GM18519 (cell line): Measurements from ENCODE around the gene MRPS5.

Source experiments
- ATAC-seq: cut with Tn5 transposase; IDR thresholded peaks from one replicate; pipeline ENCODE4 v1.9.1; 2021; ENCODE audit warnings: mild to moderate bottlenecking, moderate library complexity; ENCODE audit not compliant: unreplicated experiment, low FRiP score

The MRPS5 gene

DNA sequence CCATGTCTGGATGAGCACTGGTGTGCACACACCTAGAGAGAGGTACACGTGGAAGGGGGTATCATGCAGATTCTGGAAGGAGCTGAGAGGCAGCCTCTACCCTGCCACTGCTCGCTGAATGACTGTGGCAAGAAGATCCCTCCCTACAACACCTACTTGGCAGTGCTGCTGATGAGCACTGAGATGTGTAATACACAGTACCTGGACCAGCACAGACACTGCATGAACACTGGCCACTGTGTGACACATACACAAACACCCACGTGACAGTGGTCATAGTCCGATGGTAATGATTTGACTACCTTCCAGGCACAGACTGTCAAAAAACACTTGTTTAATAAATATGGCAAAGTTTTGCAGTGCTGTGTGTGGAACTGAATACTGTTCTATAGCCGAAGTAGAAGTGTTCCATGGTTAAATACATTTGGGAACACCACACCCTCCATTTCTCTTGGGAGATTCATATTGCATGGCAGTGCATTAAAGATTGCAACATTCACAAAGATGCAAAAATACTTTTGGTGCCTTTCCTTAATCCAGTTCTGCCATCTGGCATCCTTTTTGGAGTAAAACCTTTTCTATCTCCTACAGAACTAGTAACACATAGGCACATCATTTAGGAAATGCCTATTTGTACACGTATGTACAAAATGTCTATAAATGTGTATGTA lies 29.6 kb downstream of the MRPS5 start:
- ATAC-seq, result no peak

DNA sequence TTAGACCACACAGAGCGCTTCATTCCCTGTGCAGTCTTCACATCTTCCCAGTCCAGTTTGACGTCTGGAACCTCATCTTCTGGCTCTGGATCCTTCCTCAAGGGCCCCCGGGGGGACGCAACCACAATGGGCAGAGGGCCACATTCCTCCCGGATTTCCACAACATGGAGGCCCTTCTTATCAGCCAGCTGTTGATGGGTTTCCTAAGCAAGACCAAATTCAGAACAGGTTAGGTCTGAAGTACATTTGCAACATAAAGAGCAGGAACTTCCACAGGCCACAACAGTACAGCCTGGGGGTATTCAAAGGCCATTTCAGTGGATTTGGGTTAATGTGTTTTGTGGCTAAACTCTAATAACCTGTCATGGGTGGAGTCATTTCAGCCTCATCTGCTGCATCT lies 34.2 kb downstream of the MRPS5 start:
- no peak for ATAC-seq

DNA sequence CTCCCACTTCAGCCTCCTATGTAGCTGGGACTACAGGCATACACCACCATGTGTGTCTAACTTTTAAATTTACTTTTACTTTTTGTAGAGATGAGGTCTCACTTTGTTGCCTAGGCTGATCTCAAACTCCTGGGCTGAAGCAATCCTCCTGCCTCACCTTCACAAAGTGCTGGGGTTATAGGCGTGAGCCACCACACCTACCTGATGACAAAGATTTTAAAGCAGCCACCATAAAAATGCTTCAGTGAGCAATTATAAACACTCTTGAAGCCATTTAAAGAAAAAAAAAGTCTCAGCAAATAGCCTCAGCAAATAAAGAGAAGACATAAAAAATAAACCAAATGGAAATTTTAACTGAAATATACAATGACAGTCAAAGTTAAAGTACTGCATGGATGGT lies 35.6 kb downstream of the MRPS5 start:
- no peak for ATAC-seq

DNA sequence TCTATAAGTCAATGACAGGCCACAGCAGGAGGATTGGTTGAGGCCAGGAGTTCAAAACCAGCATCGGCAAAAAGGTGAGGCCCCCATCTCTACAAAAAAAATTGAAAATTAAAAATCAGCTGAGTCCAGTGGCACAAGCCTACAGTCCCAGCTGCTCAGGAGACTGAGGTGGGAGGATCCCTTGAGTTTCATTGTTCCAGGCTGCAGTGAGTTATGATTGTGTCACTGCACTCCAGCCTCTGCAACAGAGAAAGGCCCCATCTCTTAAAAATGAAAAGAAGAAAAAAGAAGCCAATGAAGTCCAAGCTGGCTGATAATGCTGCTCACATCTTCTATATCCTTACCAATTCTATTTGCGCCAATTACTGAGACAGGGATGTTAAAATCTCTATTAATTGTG lies 39.1 kb downstream of the MRPS5 start:
- no peak for ATAC-seq

DNA sequence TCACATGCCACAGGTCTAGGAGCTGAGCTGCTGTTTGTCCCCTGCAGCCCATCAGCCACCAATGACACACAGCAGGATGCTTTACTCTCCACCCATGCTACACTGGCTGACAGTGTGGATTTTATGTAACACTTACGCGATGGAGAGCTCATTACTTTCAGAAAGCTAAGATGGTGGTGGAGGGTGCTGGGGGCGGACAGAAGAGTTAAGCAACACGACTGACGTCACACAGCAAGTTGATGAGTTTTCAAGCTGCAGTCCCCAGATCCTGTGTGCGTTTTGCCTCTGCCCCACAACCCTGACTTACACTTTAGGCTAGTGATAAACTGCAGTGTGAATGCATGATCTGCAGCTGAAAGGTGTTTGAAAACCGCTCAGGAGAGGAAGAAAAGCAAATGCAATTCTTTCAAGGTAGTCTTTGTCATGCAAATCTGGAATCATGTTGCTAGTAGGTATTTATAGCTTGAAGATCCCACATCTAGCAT lies 42.4 kb downstream of the MRPS5 start:
- no peak for ATAC-seq

DNA sequence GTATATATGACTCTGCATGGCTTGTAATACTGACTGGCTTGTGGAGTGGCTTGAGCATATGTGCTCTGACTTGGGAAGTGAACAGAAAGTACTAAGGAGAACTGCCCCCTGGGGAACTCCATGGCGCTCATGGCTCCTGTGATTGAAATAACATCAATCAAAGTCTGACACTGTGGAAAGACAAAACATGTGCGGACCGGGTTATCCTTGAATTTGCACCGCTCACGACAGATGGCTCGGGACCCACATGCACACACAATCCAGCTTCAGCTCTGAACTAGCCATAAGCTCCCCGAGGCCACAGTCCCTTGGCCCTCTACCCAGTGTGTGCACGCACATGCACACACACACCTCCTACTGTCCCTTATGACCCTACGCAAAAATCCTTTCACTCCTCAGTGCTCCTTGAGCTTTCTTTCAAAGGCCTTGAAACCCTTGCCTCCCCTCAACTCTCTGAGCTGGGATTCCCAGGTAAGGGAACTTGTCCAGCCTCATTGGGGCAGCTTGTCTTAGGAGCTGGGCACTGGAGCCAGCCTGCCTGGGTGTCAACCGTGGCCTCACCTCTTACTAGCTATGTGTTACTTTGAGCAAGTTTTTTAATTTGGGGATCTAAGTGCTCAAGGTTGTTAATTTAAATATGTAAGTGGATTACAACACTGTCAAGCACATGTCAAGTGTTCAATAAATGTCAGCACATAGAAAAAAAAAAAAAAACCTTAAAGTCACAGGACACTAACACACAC lies 43.6 kb downstream of the MRPS5 start:
- no peak for ATAC-seq

DNA sequence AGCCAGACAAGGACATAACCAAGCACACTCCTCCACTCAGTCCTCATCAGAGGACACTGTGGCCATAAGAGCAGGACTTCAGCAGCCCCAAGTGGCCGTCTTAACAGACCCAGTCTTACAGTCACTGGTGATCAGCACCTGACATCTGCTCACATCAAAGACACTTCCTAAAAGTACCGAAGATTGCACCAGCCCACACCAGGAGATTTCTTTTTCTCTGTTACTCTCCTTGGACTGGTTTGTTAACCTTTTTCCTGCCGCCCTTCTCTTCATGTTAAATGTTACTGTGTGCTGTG lies 44.1 kb downstream of the MRPS5 start:
- ATAC-seq, result no peak

DNA sequence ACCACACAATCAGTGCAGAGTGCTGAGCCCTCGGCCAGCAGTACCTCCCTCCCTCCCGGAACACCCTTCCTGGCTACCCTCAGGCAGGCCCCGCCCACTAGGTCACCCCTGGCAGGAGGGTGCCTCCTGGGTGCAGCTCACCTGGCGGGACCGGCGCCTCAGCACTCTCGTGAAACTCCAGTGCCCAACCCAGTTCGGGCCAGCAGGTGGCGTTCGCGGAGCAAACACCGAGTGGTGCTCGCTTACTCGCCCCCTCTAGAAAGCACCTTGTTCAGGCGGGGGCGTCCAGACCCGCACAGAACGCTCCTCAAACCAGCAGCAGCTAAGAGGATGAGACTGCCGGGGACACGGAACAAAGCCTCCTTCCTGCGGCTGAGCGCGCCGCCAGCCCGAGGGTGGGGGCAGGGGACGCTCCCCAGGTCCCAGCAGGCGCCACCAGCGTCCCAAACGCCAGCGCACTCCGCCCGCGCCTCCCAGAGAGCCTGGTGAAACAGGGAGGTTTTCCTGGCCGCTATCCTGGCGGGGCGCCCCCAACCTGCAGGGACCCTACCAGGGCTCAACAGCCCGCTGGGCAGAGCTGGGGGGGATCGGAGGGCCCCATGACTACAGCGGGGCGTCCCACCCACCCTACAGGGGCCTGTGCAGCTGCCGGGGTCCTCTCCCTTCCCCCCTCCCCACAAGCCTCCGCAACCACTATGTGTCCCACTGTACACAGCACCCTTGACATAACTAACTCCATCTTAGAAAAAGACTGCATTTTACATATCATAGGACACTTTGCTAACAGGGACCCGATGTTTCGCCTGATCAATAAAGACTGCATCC lies 44.7 kb downstream of the MRPS5 start:
- ATAC-seq, result peak; percentile 76

DNA sequence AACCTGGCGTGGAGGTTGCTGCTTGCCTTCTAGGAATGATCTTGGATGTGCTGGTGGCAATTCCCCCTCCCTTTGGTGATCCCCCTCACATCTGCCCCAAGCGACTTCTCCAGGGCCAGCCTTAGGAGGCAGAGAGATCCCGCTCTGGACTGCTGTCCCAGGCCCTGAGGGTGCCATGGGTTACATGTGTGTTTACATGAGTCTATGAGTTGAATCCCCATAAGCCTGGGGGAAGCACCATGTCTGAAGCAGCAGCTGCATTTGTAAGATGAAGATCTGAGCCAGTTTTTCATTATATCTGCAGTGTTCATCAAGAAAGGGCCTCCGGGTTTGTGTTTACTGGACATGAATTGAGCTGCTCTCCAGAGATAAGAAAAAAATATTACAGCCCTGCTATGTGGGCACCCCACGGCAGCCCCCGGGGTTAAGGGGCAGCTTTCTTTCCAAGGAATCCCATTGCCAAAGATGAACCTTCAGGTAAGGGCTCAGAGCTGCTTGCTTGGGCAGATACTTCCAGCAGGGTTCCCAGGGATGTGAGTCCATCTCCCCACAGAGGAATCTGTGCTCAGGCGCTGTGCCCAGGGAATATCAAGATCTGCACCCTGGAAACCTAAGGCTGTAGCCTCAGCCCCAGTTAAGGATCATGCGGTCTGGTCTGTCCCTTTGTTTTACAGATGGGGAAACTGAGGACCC lies 46.0 kb downstream of the MRPS5 start:
- ATAC-seq, result no peak

DNA sequence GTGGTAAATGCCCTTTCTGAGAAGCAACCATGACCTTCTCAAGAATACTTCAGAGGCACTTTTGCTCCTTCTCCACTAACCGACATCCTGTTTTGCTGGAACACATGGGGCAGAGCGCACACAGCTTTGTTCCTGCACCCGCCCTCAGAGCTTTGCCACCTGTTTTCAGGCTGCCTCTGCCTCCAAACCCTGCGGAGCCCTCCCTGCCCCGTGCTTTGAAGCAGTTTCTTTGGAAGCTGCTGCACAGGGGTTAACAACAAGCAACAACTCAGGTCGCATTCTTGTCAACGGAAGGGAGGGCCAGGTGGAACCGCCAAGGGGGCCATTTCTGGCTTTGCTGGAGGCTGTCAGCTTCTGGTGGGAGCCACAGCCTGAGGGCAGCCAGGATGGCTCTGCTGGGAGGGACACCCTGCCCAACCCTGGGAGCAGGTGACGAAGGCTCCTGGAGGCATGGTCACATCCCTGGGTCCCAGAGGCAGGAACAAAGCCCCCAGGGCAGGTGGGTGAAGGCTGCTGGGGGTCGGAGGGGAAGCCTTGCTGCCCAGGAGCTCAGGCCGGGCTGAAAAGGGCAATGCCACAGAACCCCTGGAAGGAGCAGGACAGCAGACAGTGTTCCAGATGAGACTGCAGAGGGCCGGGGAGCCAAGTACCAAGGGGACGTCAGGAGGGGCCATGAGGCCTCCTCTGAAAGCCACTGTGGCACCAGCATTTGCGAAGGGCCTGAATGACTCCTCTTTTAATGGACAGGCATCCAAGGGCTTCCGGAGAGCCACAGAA lies 46.8 kb downstream of the MRPS5 start:
- no peak for ATAC-seq

DNA sequence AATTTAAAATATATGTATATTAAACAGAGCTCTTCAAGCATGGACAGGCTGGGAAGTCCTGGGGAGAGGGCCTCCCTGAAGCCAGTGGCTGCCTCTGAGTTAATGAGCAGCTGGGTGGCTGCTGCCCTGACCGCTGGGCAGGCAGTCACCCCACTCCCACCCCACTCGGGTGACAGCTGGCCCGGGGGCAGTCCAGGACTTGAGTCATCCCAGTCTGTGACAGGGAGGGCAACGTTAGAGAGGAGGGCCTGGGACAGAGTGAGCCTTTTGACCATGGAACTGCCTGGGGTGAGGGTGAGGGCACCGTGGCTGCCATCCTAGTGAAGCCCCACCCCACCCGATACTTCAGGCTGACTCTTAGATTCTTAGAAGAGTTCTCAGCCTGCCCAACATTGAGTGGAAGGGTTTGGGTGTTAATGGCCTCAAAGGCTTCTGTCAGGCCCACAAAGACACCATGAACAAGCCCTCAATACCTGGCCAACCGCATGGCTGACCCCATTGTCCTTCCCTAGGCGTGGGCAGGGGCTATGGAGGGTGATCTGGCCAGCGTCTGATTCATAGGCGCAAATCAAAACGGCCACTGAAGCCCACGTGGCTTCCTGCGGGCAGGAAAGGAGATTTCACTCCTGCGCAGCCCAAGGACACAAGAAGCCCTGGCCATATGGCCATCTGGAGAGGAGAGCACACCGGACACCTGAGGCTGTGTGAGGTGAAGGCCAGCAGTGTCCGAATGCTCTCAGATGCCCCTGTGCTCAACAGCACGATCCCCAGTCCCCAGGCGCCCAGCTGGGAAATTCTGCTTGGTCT lies 47.5 kb downstream of the MRPS5 start:
- no peak for ATAC-seq

DNA sequence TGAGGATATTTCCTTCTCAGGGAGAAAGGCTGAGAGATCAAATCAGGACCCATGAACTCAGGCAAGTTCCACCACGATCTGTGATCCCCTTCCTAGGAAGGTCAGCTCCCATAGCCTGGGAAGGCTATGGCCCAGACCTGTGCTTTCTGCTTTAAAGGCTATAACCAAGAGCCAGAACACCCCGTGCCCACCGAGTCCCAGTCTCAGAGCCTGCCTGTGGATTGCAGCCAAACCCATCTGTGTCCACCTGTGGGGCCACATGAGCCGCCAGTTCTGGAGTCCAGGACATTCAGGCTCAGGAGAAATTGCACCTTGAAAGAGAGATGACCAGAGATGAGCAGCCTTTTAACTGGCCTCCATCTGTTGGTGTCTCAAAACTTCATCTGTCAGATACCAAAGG lies 49.2 kb downstream of the MRPS5 start:
- no peak for ATAC-seq

DNA sequence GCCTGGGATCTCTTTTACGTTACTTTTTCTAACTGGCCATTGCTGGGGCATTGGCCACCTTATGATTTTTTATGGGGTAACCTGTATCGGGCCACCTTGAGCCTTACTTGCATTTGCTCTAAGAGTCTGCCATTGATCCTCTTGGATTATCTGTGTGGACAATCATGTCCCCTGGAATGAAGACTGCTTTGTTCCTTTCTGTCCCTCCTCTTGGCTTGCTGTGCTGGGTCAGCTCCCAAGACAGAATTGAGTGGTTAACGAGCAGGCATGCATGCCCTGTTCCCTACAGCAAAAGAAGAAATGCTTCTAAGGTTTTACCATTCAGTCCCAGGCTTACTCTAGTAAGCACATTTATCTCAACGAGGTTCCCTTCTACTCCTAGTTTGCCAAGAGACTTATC lies 49.8 kb downstream of the MRPS5 start:
- no peak for ATAC-seq

DNA sequence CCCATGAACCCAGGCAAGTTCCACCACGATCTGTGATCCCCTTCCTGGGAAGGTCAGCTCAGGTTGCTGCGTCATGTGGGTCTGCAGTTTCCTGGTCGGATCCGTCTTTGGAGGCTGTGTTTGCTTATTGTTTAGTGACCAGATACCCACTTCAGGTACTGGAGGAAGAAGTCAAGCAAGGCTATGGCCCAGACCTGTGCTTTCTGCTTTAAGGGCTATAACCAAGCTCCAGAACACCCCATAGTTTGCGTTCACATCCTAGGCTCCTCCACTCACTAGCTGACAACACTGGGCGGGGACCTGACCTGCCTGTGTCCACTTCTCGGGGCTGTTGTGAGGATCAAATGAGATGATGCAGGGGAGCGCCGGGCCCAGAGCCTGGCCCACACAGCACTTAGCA lies 52.1 kb downstream of the MRPS5 start:
- ATAC-seq, result no peak

DNA sequence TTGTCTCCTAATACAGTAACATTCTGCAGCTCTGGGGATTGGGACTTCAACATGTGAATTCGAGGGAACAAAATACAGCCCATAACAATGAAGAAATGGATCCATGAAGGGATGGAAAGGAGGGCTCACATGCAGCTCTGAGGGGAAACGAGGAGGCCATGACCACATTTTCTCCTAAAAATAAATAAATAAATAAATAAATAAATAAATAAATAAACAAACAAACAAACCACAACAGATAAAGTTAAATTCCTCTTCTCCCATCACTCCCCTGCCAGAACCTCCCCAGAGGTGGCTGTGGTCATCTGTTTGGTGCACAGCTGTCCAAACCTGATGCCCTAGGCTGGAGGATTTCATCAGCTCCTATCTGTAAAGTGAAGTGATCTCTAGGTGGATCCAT lies 53.4 kb downstream of the MRPS5 start:
- no peak for ATAC-seq

DNA sequence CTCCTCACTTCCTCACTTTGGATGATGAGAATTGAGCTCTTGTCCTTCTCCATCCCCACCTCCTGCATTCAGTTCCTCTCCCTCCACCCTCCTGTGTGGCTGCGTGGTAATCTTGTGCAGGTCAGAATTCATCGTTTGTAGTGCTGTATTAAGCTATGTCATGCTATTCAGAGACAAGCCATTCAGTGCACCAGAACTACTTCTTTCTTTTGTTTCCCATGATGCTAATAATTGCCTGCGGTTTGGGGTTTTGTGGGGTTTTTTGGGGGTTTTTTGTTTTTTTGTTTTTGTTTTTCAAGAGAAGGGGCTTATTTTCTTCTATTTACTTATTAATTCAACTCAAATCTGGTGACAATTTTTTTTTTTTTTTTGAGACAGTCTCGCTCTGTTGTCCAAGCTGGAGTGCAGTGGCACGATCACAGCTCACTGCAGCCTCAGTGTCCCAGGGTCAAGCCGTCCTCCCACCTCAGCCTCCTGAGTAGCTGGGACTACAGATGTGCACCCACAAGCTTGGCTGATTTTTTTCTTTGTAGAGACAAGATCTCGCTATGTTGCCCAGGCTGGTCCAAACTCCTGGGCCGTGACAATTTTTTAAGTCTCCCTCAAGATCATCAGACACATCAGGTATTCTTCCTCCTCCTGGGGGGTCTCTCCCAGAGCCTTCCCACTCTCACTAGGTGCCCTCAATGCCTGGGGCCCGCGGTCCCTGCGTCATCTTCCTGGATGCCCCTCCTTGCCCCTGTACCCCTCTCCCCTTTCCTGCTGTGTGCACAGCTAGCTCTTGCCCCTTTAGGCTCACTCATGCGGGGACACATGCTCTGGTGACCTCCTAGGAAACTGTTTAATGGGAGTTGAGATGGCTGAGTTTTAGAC lies 58.3 kb downstream of the MRPS5 start:
- ATAC-seq, result peak; percentile 83

DNA sequence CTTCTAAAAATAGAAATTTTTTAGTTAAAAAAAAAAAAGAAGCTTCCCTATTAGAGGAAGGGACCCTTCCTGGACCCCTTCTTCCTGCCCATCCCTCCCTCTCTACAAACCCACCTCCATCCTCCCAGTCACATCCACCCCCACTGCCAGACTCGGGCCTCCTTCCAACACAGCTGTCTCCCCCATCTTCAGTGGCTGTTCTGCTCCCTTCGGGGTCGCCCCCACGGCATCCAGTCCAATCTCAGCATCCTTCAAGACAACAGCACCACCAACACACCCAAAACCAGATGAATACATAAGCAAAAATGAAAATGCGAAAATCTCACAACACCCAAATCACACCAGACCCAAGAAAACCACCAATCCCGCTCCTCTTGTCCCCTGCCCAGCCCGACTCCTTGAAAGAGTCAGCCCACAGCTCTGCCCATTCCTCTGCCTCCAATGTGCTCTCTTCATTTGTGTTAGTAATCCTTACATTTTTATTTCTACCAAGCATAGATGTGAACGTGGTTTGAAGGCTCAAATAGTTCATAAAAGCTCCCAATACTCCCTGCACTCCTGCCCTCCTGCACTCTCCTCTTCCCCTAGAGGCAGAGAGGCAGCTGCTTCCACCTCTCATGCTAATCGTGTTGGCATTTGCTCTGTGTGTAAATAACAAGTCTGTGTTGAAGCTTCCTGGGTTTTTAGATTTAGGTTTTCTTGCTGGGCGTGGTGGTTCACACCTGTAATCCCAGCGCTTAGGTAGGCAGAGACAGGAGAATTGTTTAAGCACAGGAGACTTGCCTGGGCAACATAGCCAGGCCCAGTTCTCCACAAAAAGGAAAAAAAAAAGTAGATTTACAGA lies 59.1 kb downstream of the MRPS5 start:
- peak; percentile 14 for ATAC-seq
